Measurements from ENCODE around the gene DET1.
A peak's percentile ranks its signal among the peaks of the same experiment; 100 is the strongest.
"Not testable (repeated sequence)": the region's sequence is repeated elsewhere in the genome, so short reads cannot be mapped to it uniquely, and the experiment has no call there.

Gene DET1

GRCh38 chr15:88540350-88540749 is 6.1 kb downstream of the DET1 start:
- DNase-seq (ENCODE audit: low read depth in 2 of 2), result not testable (repeated sequence)

- DNase-seq (ENCODE audit: low read depth in 2 of 2), result no peak
Measured at GRCh38 chr15:88539441-88539840, 7.0 kb downstream of the DET1 start.

GRCh38 chr15:88538972-88539371 is 7.5 kb downstream of the DET1 start:
- no peak for DNase-seq (ENCODE audit: low read depth in 2 of 2)

GRCh38 chr15:88537591-88538317 is 8.7 kb downstream of the DET1 start:
- no peak for DNase-seq (ENCODE audit: low read depth in 2 of 2)

GRCh38 chr15:88535607-88536313 is 10.7 kb downstream of the DET1 start:
- no peak for DNase-seq (ENCODE audit: low read depth in 2 of 2)

- DNase-seq (ENCODE audit: low read depth in 2 of 2), result no peak
Measured at GRCh38 chr15:88535100-88535499, 11.4 kb downstream of the DET1 start.

- no peak for DNase-seq (ENCODE audit: low read depth in 2 of 2)
Measured at GRCh38 chr15:88533376-88533775, 13.1 kb downstream of the DET1 start.

- no peak for DNase-seq (ENCODE audit: low read depth in 2 of 2)
Measured at GRCh38 chr15:88529021-88529630, 17.4 kb downstream of the DET1 start.

GRCh38 chr15:88526247-88526879 is 20.1 kb downstream of the DET1 start:
- no peak for DNase-seq (ENCODE audit: low read depth in 2 of 2)

GRCh38 chr15:88525418-88525817 is 21.1 kb downstream of the DET1 start:
- no peak for DNase-seq (ENCODE audit: low read depth in 2 of 2)

- DNase-seq (ENCODE audit: low read depth in 2 of 2), result not testable (repeated sequence)
Measured at GRCh38 chr15:88524094-88524493, 22.4 kb downstream of the DET1 start.

- no peak for DNase-seq (ENCODE audit: low read depth in 2 of 2)
Measured at GRCh38 chr15:88518903-88519302, 27.6 kb downstream of the DET1 start.

GRCh38 chr15:88513195-88513594 is 33.3 kb downstream of the DET1 start:
- DNase-seq (ENCODE audit: low read depth in 2 of 2), result peak; percentile 9 to 18

GRCh38 chr15:88512601-88513000 is 33.9 kb downstream of the DET1 start:
- peak; percentile 22 to 26 for DNase-seq (ENCODE audit: low read depth in 2 of 2)

- no peak for DNase-seq (ENCODE audit: low read depth in 2 of 2)
Measured at GRCh38 chr15:88512078-88512477, 34.4 kb downstream of the DET1 start.

GRCh38 chr15:88511161-88511560 is 35.3 kb downstream of the DET1 start:
- no peak for DNase-seq (ENCODE audit: low read depth in 2 of 2)

GRCh38 chr15:88509964-88510363 is 36.5 kb downstream of the DET1 start:
- no peak for DNase-seq (ENCODE audit: low read depth in 2 of 2)

- no peak for DNase-seq (ENCODE audit: low read depth in 2 of 2)
Measured at GRCh38 chr15:88509321-88509720, 37.2 kb downstream of the DET1 start.

GRCh38 chr15:88506628-88507027 is 39.9 kb downstream of the DET1 start:
- no peak for DNase-seq (ENCODE audit: low read depth in 2 of 2)

- no peak for DNase-seq (ENCODE audit: low read depth in 2 of 2)
Measured at GRCh38 chr15:88505721-88506120, 40.8 kb downstream of the DET1 start.

GRCh38 chr15:88504445-88504844 is 42.0 kb downstream of the DET1 start:
- DNase-seq (ENCODE audit: low read depth in 2 of 2), result no peak

- no peak for DNase-seq (ENCODE audit: low read depth in 2 of 2)
Measured at GRCh38 chr15:88498996-88499395, 47.5 kb downstream of the DET1 start.

Measured in fibroblast of skin of left quadriceps (primary cell).